DMS79 (cell line): ENCODE data around the gene PNCK.
A peak's percentile ranks its signal among the peaks of the same experiment; 100 is the strongest.
"Not testable (repeated sequence)": the region's sequence is repeated elsewhere in the genome, so short reads cannot be mapped to it uniquely, and the experiment has no call there.

Experiments used
- DNase-seq: peaks from one replicate; lab custom pipeline; 2025; lab: John Stamatoyannopoulos, UW

PNCK gene

GRCh38 chrX:153685751-153686696, 12.4 kb upstream of the PNCK start:
- no peak for DNase-seq

DNA sequence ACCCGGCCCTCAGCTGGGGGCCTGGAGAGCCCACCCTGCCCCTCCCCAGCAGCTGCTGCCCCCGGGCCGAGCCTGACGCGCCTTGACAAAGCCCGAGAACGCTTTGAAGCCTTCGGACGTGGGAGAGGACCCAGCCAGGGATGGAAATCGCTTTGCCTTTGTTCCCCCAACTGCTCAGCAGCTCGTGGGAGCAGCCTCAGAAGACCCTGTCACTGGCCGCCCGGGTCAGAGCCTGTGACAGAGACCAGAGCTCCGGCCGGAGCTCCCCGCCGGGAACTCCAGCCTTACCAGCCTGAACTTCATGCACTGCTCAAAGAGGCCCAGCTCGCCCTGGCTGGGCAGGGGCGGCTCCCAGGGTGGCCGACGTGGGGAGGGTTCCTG, 11.5 kb upstream of the PNCK start:
- no peak for DNase-seq

- DNase-seq = no peak
Measured at GRCh38 chrX:153684467-153685155, 11.0 kb upstream of the PNCK start.

- DNase-seq = not testable (repeated sequence)
Measured at GRCh38 chrX:153683486-153683885, 9.9 kb upstream of the PNCK start.

DNA sequence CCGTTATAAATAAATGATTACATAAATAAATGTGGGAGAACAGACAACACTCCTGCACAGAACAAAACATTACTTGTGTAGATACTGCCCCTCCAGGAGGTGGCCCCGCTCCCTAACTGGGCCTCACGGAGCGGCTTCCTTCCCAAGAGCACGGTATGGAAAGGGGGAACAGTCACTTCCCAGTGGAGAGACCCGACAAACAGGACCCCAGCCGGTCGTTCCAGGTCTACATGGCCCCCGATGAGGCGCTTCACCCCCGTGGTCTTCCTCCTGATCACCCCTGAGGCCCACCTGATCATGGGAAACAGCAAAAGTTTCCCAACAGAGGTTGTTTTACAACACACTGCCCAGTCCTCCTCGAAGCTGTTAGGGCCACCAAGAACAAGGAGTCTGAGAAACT, 7.6 kb upstream of the PNCK start:
- DNase-seq = no peak

DNA sequence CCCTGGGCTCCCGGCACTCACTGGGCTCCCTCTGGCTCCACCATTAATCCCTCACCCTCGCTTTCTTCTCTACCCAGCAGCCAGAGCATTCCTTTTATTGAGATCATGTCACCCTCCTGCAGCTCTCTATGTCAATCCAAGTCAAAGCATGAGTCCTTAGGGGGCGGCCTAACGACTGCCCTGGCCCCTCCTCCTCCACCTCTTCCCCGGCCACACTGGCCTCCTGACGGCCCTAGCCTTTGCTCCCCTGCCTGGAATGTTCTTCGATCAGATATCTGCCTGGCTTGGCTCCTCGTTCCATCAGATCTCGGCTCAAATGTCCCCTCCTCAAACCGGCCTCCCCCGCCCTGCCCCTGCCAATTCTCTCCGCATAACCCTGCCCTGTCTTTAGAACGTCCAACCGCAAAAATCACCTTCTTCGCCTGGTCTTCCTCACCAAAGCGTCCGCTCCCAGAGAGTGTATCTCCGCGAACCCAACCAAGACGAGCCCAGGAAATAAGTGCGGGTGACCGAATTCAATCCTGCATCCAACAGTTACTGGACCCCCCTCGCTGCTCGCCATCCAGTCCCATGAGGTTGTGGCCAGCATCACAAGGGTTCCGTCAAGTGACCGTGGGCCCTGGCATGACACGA, 722 bp upstream of the PNCK start:
- no peak for DNase-seq

DNA sequence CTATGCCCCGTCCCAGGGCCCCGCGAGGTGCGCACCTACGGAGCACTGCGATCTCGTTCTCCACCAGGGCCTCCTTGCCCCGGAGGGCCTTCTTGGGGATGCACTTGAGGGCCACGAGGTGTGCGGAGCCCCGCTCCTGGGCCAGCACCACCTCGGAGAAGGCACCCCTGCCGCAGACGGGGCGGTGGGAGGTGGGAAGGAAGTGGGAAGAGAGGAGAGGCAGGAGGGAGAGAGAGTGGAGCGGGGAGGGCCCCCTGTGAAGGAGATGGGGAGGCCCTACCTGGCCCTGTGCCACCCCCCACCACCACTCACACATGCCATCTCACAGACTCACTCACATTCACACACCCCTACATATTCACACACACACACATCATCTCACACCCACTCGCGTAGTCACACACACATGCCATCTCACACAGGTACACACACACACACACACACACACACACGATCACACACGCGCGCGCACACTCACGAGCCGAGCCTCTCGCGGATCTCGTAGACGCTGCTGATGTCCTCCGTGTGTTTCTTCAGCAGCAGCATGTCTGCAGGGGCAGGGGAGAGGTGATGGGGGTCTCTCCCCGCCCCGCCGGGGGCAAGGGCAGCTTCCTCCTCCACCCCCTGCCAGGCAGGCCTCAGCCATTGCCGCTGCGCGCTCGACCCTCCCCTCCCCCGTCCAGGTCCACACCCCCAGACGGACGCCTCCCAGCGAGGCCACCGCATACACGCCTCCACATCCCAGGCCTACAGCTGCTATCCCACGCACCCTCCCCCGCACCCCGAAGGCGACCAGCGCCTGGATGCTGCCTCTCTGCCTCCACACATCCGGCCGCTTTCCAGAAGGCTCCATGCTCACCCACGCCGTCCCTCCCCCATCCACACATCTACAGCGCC, 834 bp downstream of the PNCK start:
- DNase-seq = no peak

DNA sequence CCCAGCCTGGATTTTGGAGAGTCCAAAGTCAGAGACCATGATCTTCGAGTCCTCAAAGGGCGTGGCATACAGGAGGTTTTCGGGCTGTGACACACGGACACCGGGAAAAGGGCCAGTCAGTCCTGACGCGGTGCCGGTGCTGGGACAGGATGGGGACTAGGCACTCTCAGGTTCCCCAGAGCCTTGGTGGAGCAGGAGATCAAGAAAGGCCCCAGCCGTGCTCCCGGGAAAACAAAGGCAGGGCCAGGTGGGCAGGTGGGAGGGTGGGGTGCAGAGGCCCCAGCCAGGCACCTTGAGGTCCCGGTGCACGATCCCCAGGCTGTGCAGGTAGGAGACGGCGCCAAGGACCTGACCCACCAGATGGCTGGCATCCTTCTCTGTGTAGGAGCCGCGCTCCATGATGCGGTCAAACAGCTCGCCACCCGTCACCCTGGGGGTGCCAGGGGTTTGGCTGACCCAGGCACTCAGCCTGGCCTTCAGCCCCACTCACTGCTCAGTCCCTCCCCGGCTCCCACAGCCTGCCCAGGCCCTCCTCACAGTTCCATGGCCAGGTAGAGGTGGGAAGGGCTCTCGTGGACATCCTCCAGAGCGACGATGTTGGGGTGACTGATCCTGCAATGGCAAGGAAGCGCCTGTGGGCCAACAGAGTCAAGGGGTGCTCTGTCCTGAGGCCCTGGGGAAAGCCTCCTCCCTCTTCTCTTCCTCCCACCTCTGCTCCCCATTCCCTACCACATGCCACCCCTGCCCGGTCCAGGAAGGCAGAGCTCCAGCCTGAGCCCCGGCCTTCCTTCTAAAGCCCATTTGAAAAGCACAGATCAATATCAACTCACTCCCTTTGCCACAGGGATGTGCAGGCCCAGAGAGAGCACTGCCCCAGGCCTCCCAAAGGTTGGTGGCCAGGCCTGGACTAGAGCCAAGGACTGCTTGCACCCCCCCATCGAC, 1.8 kb downstream of the PNCK start:
- DNase-seq = no peak

- no peak for DNase-seq
Measured at GRCh38 chrX:153670748-153671588, 2.6 kb downstream of the PNCK start.

- no peak for DNase-seq
Measured at GRCh38 chrX:153669901-153670731, 3.5 kb downstream of the PNCK start.

- DNase-seq = no peak
Measured at GRCh38 chrX:153669174-153669890, 4.3 kb downstream of the PNCK start.

DNA sequence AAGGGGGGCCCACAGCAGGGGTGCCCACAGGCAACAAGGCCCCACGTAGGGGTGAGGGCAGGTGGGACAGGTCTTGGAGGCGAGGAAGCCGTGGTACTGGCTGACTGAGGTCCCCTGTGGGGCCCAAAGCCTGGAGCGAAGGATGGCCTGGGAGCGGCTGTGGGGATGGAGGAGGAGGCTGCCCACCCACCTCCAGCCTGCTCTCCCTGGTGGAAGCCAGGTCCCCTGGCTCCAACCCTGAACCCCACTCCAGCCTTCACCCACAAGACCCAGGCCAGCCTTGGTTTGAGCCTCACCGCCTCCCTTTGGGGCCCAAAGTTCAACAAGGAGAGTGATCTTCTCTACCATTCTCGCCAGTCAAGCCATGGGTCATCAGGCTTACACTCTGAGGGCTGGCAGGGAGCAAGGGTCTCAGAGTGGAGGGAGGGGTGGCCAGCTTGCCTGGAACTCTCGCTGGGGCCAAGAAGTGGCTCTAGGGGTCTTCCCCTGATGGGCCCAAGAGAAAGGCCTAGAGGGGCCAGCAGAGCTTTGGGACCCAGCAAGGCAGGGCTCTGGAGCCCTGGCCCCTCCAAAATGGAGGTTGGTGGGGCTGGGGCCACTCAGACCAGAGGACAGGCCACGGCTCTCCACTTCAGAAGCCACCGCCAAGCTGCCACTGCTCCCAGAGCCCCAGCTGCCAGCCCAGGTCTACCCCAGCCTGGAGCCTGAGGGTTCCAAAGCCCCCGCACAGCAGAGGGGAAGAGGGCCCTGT, 5.0 kb downstream of the PNCK start:
- DNase-seq = no peak

DNA sequence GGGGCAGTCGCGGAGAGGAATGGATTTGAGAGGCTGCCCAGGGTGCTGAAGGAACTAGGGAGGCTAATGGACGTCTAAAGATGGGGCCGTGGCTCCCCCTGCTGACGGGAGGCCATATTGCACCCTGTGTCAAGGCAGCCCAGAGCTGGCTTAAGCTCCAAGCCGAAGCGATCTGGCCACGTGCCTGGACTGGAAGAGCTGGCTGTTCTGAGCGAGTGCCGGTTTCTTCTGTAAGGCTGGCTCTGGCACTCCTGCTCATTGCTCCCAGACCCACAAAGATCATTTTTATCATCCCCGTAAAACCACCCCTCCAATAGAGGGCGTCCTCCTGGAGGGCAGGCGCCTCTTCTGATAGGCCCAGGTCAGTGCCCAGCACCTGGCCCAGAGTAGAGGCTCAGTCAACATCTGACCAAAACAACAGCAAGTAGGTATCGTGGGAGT, 5.6 kb downstream of the PNCK start:
- peak; percentile 49 for DNase-seq

GRCh38 chrX:153667281-153667955, 6.2 kb downstream of the PNCK start:
- no peak for DNase-seq

DNA sequence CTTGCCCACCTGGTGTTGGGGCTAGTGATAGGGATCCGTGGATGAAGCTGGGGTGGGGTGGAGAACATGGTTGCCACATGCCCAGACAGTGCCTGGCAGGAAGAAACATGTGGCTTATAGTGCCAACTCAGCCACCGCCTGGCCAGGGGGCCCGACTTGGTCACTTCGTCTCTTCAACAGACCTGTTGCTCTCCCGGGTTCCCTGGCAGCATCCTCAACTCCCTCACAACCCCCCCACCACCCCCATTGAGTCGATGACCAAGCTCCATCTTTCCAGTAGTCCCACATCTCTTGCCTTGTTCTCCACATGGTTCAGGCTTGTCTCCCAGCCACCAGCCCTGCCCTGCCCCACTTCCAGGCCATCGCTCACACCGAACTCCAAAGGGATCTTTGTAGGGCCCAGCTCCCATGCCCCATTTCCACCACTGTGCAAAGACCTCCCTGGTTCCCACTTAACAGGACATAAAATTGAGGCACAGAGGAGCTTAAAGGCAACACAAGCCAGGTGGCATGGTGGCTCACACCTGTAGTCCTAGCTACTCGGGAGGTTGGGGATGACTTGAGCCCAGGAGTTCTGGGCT, 7.8 kb downstream of the PNCK start:
- DNase-seq = no peak

GRCh38 chrX:153662266-153662665, 11.3 kb downstream of the PNCK start:
- DNase-seq = no peak
